ENCODE data around the gene CD22. TPM values are rescaled to one million over a fixed set of nuclear protein-coding genes. Genes with fewer than 3 reads are reported as not detected.

CD22 gene
- total and polyA plus RNA-seq, 2 of the 13 experiments (the other 11 are each of a cell fraction or from before 2014, with no cell fraction given) = 0.71 to 1.7 TPM

GRCh38 chr19:35389192-35389861 is 60.3 kb downstream of the CD22 start (continued):
- TF ChIP-seq ZNF609 (CRISPR knock-in tag; IDR thresholded peaks at IDR 0.05; ENCODE audit: borderline replicate concordance) (peak; percentile 49; the same call in 1 of the 2 replicates), ZSCAN20 (CRISPR knock-in tag; IDR thresholded peaks at IDR 0.05; ENCODE audit: borderline replicate concordance) (no peak), ZNF3 (CRISPR knock-in tag; IDR thresholded peaks at IDR 0.05) (no peak), ZC3H13 (CRISPR knock-in tag; IDR thresholded peaks at IDR 0.05) (no peak), PRDM4 (CRISPR knock-in tag; IDR thresholded peaks at IDR 0.05; ENCODE audit: borderline replicate concordance) (no peak), ZBTB25 (CRISPR knock-in tag; IDR thresholded peaks at IDR 0.05) (no peak), ELF3 (CRISPR knock-in tag; IDR thresholded peaks at IDR 0.05) (no peak), MAFK (conservative IDR thresholded peaks at IDR 0.05 in 1 of 2, IDR thresholded peaks at IDR 0.05 in 1 of 2; ENCODE audit: low read length in 2 of 2) (no peak), MAFF (IDR thresholded peaks at IDR 0.05; ENCODE audit: low read depth, low read length) (no peak), ZNF337 (CRISPR knock-in tag; IDR thresholded peaks at IDR 0.05; ENCODE audit: borderline replicate concordance, low read depth) (no peak), ZBTB44 (CRISPR knock-in tag; IDR thresholded peaks at IDR 0.05) (no peak), DBP (CRISPR knock-in tag; IDR thresholded peaks at IDR 0.05; ENCODE audit: not compliant biosample characterization) (no peak), ZNF891 (CRISPR knock-in tag; IDR thresholded peaks at IDR 0.05) (no peak), ARNTL (CRISPR knock-in tag; IDR thresholded peaks at IDR 0.05) (peak; percentile 67; the same call in 1 of the 2 replicates)

All from HepG2 (cell line).